HG02623 (cell line): ENCODE results near the gene PGPEP1.
"Not testable (repeated sequence)": the region's sequence is repeated elsewhere in the genome, so short reads cannot be mapped to it uniquely, and the experiment has no call there.

ENCODE experiments used
- ATAC-seq: cut with Tn5 transposase; IDR thresholded peaks from one replicate; pipeline ENCODE4 v1.9.1; 2021; ENCODE audit warnings: moderate library complexity; ENCODE audit not compliant: unreplicated experiment

The PGPEP1 gene

DNA sequence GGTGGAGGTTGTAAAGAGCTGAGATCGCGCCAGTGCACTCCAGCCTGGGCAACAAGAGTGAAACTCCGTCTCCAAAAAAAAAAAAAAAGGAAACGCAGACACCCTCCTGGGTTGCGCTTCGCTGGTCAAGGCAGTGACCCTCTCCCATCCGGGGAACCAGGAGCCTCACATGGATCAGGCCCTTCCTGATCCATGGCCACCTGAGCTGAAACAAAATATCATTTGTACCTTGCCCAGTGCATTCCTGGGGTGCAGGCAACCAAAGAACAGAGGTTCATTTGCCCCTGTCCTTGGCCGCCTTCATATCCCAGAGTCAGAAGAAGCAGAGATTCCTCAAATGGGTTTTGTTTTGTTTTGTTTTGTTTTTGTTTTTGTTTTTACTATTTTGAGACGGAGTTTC is 9.5 kb upstream of the PGPEP1 start:
- ATAC-seq, result no peak

- ATAC-seq, result no peak
Observed at GRCh38 chr19:18332917-18333530, 7.4 kb upstream of the PGPEP1 start.

- no peak for ATAC-seq
Observed at GRCh38 chr19:18333680-18334079, 6.7 kb upstream of the PGPEP1 start.

DNA sequence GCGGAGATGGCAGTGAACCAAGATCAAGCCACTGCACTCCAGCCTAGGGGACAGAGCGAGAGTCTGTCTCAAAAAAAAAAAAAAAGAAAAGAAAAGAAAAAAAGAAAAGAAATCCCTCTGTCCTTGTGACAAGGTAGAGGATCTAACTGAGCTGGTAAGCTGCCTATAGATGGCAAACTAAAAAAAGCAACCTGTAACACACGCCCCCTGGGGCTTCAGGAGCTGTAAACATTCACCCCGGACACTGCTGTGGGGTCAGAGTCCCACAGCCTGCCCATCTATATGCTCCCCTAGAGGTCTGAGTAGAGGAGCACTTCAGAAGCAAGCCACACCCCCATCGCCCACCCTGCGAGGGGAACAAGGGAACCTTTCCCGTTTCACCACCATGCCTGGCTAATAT is 4.3 kb upstream of the PGPEP1 start:
- no peak for ATAC-seq

- no peak for ATAC-seq
Observed at GRCh38 chr19:18338541-18338940, 1.9 kb upstream of the PGPEP1 start.

DNA sequence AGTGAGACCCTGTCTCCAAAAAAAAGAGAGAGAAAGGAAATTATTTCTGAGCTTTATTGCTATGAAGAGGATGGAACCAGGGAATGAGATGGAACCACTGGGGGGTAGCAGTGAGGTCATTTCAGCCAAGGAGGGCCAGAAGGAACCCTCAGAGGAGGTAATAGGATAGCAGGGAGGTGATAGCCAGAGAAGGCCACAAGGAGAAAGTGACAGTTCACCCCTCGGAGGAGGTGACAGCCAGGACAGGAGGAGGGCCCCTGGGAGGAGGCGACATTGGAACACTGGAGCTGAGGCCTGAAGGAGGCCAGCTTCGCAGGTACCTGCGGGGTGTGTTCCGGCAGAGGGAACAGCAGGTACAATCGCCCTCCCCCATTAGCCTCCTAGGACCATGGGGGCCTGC is 675 bp upstream of the PGPEP1 start:
- no peak for ATAC-seq

DNA sequence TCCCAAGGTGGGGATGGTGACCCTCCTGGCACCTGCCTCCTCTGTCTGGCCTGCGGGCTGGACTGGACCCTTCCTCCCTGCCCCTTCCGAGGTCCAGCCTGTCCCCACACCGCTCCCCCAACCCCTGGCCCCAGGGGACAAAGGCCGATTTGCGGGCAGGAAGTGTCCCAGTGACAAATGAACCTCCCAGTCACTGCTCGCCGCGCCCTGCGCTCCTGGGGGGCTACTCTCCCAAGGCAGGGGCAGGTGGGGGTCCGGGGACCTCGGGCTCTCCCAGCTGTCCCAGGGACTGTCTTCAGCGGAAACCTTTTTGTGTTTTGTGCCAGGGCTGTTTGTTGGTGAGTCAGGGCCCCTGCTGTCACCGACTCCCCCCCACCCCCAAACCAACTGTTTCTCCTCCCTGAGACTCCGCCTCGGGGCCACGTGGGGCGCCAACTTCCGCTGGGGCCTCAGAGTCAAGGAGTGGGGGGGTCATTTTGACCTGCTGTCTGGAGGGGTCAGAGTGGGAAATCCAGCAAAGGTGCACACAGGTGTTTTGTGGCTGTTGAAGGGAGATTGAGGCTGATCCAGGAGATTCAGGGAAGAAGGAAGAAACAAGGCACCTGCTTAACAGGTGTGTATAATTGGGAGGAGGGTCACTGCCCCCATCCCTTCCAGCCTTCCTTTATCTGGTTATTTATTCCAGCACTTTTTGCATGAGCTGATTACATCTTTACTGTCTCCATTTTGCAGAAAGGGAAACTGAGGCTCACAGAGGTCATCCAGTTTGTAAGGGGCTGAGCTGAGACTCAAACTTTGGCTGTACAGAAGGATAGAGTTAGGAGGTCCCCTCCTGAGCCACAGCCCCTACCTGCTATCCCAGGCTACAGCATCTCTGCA is 831 bp downstream of the PGPEP1 start:
- no peak for ATAC-seq

DNA sequence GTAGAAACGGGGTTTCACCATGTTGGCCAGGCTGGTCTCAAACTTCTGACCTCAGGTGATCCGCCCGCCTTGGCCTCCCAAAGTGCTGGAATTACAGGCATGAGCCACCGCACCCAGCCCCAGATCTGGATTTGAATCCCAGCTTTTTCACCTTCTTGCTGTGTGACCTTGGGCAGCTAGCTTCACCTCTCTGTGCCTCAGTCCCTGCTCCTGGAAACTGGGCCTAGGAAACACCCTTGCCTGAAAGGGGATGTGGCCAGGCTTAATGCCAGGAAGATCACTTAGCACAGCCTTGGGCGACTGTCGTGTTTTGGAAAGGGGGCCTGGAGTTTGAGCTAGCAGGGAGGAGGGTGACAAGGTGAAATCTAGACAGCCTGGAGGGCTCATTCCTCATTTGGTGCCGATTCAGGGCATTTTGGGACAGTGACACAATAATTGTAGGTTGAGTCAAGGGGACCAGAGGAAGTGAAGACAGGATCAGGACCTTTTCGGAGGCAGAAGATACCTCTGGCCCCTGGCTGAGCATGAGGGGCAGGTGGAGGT is 1.8 kb downstream of the PGPEP1 start:
- ATAC-seq, result no peak

GRCh38 chr19:18344582-18344950 is 4.2 kb downstream of the PGPEP1 start:
- no peak for ATAC-seq

GRCh38 chr19:18345296-18345695 is 4.9 kb downstream of the PGPEP1 start:
- ATAC-seq, result no peak

GRCh38 chr19:18346091-18346490 is 5.7 kb downstream of the PGPEP1 start:
- ATAC-seq, result no peak

GRCh38 chr19:18348171-18348570 is 7.8 kb downstream of the PGPEP1 start:
- no peak for ATAC-seq

DNA sequence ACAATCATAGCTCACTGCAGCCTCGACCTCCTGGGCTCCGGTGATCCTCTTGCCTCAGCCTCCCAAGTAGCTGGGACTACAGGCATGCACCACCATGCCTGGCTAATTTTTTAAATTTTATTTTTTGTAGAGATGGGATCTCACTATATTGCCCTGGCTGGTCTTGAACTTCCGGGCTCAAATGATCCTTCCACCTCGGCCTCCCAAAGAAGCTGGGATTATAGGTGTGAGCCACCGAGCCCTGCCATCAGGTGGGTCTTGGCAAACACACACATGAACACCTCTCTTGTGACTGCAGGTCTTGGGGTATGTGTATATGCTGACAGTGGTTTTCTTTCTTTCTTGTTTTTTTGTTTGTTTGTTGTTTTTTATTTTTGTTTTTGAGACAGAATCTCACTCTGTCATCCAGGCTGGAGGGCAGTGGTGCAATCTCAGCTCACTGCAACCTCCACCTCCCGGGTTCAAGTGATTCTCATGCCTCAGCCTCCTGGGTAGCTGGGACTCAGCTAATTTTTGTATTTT is 8.5 kb downstream of the PGPEP1 start:
- not testable (repeated sequence) for ATAC-seq

GRCh38 chr19:18349524-18350128 is 9.2 kb downstream of the PGPEP1 start:
- no peak for ATAC-seq

DNA sequence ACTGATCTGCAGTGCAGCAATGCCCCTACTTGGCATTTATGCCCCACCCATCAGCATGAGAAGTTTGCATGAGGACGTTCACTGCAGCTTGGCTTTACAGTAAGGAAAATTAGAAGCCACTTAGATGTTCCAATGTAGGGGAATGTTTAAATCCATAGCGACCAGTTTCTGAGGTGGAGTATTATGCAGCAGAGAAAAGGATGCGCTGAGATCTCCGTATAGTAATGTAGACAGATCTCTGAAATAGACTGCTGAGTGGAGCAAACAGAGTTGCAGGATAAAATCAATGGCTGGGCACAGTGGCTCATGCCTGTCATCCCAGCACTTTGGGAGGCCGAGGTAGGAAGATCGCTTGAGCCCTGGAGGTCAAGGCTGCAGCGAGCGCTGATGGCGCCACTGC is 10.1 kb downstream of the PGPEP1 start:
- ATAC-seq, result no peak

DNA sequence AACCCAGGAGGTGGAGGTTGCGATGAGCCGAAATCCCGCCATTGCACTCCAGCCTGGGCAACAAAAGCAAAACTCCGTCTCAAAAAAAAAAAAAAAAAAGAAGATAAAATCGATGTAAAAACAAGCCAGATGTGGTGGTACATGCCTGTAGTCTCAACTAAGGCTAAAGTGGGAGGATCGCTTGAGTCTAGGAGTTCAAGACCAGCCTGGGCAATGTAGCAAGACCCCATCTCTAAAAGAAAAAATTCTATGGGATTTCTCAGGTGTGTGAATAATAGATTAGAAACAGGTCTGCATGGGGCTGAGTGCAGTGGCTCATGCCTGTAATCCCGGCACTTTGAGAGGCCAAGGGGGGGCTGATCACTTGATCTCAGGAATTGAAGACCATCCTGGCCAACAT is 11.1 kb downstream of the PGPEP1 start:
- ATAC-seq, result no peak

- ATAC-seq, result no peak
Observed at GRCh38 chr19:18353378-18354005, 13.1 kb downstream of the PGPEP1 start.

- not testable (repeated sequence) for ATAC-seq
Observed at GRCh38 chr19:18354743-18355142, 14.3 kb downstream of the PGPEP1 start.

DNA sequence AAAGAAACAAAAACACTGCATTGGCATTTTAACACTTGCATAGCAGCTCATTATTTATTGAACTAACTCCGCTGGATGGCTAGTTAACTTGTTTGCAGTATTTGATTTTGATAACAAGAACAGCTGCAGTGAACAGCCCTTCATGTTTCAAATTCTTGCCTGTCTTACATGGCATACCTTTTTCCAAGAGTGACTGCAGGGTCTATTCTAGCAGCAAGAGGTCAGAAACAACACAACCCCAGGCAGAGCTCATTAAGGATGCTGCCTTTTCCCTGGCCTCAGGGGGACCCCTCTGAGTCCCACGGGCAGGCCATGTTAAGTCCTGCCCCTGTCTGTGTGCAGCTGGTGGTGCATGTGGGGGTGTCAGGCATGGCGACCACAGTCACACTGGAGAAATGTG is 16.6 kb downstream of the PGPEP1 start:
- no peak for ATAC-seq

DNA sequence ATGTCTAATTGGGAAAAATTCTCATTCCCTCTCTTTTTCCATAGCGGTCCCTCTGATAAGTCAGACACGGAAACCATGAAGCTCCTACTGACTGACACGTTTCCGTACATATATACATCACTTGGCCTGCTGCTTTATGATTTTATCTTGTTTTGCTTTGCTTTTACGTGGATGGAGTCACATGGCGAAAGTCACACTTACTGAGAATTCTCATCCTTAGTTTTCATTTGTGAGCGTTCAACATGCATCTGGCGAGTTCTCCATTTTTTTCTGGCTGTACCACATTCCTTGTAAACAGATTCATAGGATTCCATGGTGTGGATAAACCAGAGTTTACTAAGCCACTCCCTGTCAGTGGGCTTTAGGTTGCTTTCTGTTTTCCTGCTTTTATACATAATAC is 21.2 kb downstream of the PGPEP1 start:
- ATAC-seq, result no peak

DNA sequence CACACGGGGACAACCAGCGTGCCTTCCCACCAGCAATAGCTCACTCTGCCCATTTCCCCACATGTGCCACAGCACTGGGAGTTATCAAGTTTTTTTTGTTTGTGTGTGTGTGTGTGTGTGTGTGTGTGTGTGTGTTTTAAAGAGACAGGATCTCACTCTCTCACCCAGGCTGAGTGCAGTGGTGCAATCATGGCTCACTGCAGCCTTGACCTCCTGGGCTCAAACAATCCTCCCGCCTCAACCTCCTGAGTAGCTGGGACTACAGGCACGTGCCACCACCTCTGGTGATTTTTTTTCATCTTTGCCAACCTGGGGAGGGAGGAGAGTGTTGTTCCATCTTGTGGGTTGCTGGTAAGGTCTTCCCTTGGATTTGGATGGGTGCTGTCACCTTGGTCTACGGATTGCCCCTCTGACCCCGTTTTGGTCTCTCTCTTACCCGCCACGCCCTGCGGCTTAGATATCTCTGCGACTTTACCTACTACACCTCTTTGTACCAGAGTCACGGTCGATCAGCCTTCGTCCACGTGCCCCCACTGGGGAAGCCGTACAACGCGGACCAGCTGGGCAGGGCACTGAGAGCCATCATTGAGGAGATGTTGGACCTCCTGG is 22.6 kb downstream of the PGPEP1 start:
- ATAC-seq, result no peak
